ENCODE measurements around the gene ZNF569. TPM values are rescaled to one million over a fixed set of nuclear protein-coding genes. Genes with fewer than 3 reads are reported as not detected.

Gene ZNF569
- total and polyA plus RNA-seq, 2 of the 8 experiments (the other 6 are each of a cell fraction or from before 2014, with no cell fraction given), result 2.4 to 10.5 TPM

- H3K4me1 ChIP-seq (replicated peaks in 1 of 4; ENCODE audit: control insufficient read depth in 3 of 4, insufficient read depth in 4 of 4, low read length in 3 of 4), result peaks cover 0 to 6% (median 4%) of the 10 kb centered on the region in 4 experiments; a peak in 4 of 7 replicates
- H3K4ac ChIP-seq (replicated peaks; ENCODE audit: insufficient read length, low read depth, low read length), result no peak overlapping the region
- H3K4me2 ChIP-seq (ENCODE audit: insufficient read depth in 1 of 2, low read depth in 2 of 2, low read length in 2 of 2), result no peak overlapping the region
- no peak overlapping the region for H3K23ac ChIP-seq (ENCODE audit: insufficient read length)
- H2BK120ac ChIP-seq (replicated peaks; ENCODE audit: low read depth, low read length), result no peak overlapping the region
- H3K79me2 ChIP-seq (ENCODE audit: control insufficient read depth in 1 of 2, insufficient read depth in 2 of 2, low read length in 2 of 2), result peaks cover 0 to 8% of the 10 kb centered on the region in 2 experiments; a peak in 1 of 4 replicates
- no peak overlapping the region for H4K5ac ChIP-seq (ENCODE audit: insufficient read length, low read depth, low read length)
- H3K14ac ChIP-seq (ENCODE audit: insufficient read length), result no peak overlapping the region
- no peak overlapping the region for H2BK12ac ChIP-seq (ENCODE audit: low read depth, low read length)
- CTCF ChIA-PET (ENCODE audit: partially characterized antibody), result interaction anchor here (1.2 kb wide), 1 partner anchor 61 kb away, joined by 3 read pairs; no protein-coding TSS in a partner anchor
- no peak overlapping the region for H2BK15ac ChIP-seq (ENCODE audit: low read length)
- no peak overlapping the region for H4K8ac ChIP-seq (ENCODE audit: extremely low read depth, insufficient read depth, low read length)
- H3K18ac ChIP-seq (ENCODE audit: extremely low read depth, low read length), result no peak overlapping the region
- TF ChIP-seq FOSL1 (IDR thresholded peaks at IDR 0.05; ENCODE audit: insufficient read depth, low read depth, low read length) (no peak), CREB1 (IDR thresholded peaks at IDR 0.05) (no peak), RNF2 (IDR thresholded peaks at IDR 0.05; ENCODE audit: borderline replicate concordance, low read depth, low read length, missing control alignments, poor library complexity, severe bottlenecking) (no peak), CTBP2 (IDR thresholded peaks at IDR 0.05; ENCODE audit: borderline replicate concordance, insufficient read depth, insufficient read length, low read length) (no peak), SIRT6 (IDR thresholded peaks at IDR 0.05; ENCODE audit: low read length) (no peak), POU5F1 (IDR thresholded peaks at IDR 0.05; ENCODE audit: low read depth, low read length) (no peak), YY1 (IDR thresholded peaks at IDR 0.05; ENCODE audit: low read depth, low read length) (no peak), TEAD4 (IDR thresholded peaks at IDR 0.05; ENCODE audit: low read depth, low read length) (no peak), EZH2 (IDR thresholded peaks at IDR 0.05; ENCODE audit: low read depth, low read length, severe bottlenecking) (no peak), SIN3A (conservative IDR thresholded peaks at IDR 0.05 in 1 of 2, IDR thresholded peaks at IDR 0.05 in 1 of 2; ENCODE audit: low read depth in 1 of 2, low read length in 2 of 2) (no peak), CEBPB (IDR thresholded peaks at IDR 0.05; ENCODE audit: low read depth, low read length) (no peak), HDAC6 (IDR thresholded peaks at IDR 0.05; ENCODE audit: low read depth, low read length) (no peak)
- no peak overlapping the region for H2AK5ac ChIP-seq (ENCODE audit: low read depth, low read length)
- no peak overlapping the region for H2BK20ac ChIP-seq (ENCODE audit: low read length)
- peaks cover 0 to 29% (median 4%) of the 10 kb centered on the region in 4 experiments; a peak in 5 of 8 replicates for H3K36me3 ChIP-seq (ENCODE audit: control insufficient read depth in 2 of 4, insufficient read depth in 4 of 4, low read length in 3 of 4)
- H4K20me1 ChIP-seq (replicated peaks in 1 of 2; ENCODE audit: control insufficient read depth in 1 of 2, insufficient read depth in 2 of 2, low read length in 2 of 2), result no peaks in the 10 kb centered on the region
- FAIRE-seq (no peak), DNase-seq (ENCODE audit: low read depth in 1 of 2, low spot score in 2 of 2) (no peak)
- POLR2A ChIA-PET (ENCODE audit: partially characterized antibody), result no interaction called here
- no peak overlapping the region for H2BK5ac ChIP-seq (ENCODE audit: low read depth, low read length)
- no peak overlapping the region for H4K91ac ChIP-seq (replicated peaks; ENCODE audit: insufficient read length, low read length)
- H3K27me3 ChIP-seq (replicated peaks in 1 of 4; ENCODE audit: control insufficient read depth in 3 of 4, extremely low read depth in 1 of 4, insufficient read depth in 3 of 4, low read length in 3 of 4), result no peaks in the 10 kb centered on the region
- peaks cover 8% of the 10 kb centered on the region for H3K23me2 ChIP-seq (ENCODE audit: low read depth, low read length)
- H3K56ac ChIP-seq (replicated peaks; ENCODE audit: insufficient read length, low read depth, low read length), result no peak overlapping the region
- WGBS, 2 experiments (ENCODE audit: extremely low coverage in 1 of 2, insufficient coverage in 1 of 2, insufficient read length in 1 of 2, insufficient replicate concordance in 2 of 2, low coverage in 1 of 2, low lambda C conversion rate in 2 of 2, missing lambda C conversion rate in 1 of 2), result 94% methylated on average over 3 of the region's 3 CpGs; no CpG with 5 or more reads in 1 of the 2 experiments
- H2AFZ ChIP-seq (ENCODE audit: low read length), result no peak overlapping the region
- no peak overlapping the region for H3K9ac ChIP-seq (replicated peaks in 1 of 4; ENCODE audit: extremely low read depth in 1 of 4, low read depth in 3 of 4, low read length in 3 of 4)
- H3K9me3 ChIP-seq (ENCODE audit: insufficient read depth in 2 of 2, low read depth in 1 of 2, low read length in 1 of 2), result peaks cover 0 to 3% of the 10 kb centered on the region in 2 experiments; a peak in 1 of 4 replicates
- H3K79me1 ChIP-seq (ENCODE audit: low read depth, low read length), result peaks cover 4% of the 10 kb centered on the region; the same call in 1 of the 2 replicates
- no peak overlapping the region for H3K27ac ChIP-seq (ENCODE audit: low read depth, low read length)
- H3K4me3 ChIP-seq (ENCODE audit: extremely low read depth in 1 of 4, insufficient read depth in 2 of 4, low read depth in 3 of 4, low read length in 4 of 4), result no peak overlapping the region
Measured at GRCh38 chr19:37511821-37512220, 44.6 kb upstream of the ZNF569 start.

Measured in H1 (cell line).